Measurements from ENCODE around the gene LTN1.
"Not testable (repeated sequence)": the region's sequence is repeated elsewhere in the genome, so short reads cannot be mapped to it uniquely, and the experiment has no call there.

The LTN1 gene

GRCh38 chr21:28992526-28993292 is at the start of gene LTN1:
LTN1 (minus strand) TSS chr21:28992877; CDS start chr21:28992805, 72 bp downstream.
- DNase-seq (ENCODE audit: low spot score) (peak; percentile 100), FAIRE-seq (peak; percentile 96)

DNA sequence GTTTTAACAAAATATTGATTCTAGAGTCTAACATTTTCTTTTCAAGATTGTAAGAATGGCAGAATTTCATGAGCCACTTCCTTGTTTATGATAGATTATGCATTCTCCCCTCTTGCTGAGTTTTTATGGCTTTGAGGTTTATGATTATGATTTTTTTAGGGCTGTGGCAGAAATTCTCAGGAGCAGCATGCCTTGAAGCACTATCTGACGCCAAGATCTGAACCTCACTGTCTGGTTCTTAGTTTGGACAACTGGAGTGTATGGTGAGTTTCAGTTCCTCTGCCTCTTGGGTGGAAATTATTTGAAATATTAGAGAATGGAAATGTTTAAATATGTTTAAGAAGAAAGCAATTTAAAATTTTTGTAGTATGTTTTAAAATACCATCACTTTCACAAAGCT is 42.0 kb upstream of the LTN1 start:
- no peak for FAIRE-seq
- no peak for DNase-seq (ENCODE audit: low spot score)

- no peak for FAIRE-seq
- DNase-seq (ENCODE audit: low spot score): no peak
These were observed 41.2 kb upstream of the LTN1 start for GRCh38 chr21:29033871-29034270.

GRCh38 chr21:29033301-29033700 is 40.6 kb upstream of the LTN1 start:
- no peak for DNase-seq (ENCODE audit: low spot score)
- FAIRE-seq: no peak

GRCh38 chr21:29030909-29031308 is 38.2 kb upstream of the LTN1 start:
- no peak for DNase-seq (ENCODE audit: low spot score)
- peak; percentile 32 for FAIRE-seq

GRCh38 chr21:29029524-29029923 is 36.8 kb upstream of the LTN1 start:
- FAIRE-seq: no peak
- no peak for DNase-seq (ENCODE audit: low spot score)

DNA sequence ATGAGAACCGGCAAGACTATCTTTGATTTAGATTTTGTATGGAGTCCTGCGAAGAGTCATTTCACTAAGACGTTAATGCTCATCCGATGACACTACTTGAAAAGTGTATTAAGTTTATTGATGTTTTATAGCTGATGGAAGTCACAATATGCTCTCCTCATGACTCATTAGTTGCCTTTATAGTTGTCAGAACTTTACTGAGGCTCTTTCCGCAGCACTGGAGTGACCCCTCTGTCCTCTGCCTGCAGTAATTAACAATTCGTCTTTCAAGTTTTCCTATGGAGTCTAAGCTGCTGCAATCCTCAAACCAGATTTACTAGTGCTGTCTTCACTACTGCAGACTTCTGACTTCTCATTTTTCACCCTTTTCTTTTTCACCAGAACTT is 32.6 kb upstream of the LTN1 start:
- FAIRE-seq: no peak

GRCh38 chr21:29024474-29025327 is 32.0 kb upstream of the LTN1 start, which contains the start of gene USP16:
USP16 (plus strand) TSS chr21:29024668; CDS start chr21:29027914, 3,246 bp downstream.
- DNase-seq (ENCODE audit: low spot score): peak; percentile 100
- peak; percentile 95 for FAIRE-seq

More for the DNA sequence above, 32.6 kb upstream of the LTN1 start:
- no peak for DNase-seq (ENCODE audit: low spot score)

GRCh38 chr21:29022166-29022565 is 29.5 kb upstream of the LTN1 start:
- DNase-seq (ENCODE audit: low spot score) (no peak), FAIRE-seq (no peak)

DNA sequence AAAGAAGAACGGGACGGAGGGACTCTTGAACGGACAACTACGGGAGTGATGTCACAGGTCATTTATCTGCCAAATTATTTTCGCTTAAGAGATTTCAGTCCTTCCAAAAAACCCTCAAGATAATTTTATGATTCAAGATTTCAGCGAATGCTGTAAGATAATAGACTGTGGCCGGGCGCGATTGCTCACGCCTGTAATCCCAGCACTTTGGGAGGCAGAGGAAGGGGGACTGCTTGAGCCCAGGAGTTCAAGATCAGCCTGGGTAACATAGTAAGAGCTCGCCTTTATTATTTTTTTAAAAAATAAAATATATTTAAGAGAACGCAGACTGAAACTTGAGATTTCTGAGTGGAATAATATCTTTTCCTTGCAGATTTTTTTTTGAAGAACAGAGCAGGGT is 25.9 kb upstream of the LTN1 start:
- FAIRE-seq: no peak
- DNase-seq (ENCODE audit: low spot score): no peak

GRCh38 chr21:29017639-29018237 is 25.1 kb upstream of the LTN1 start:
- FAIRE-seq: no peak

DNA sequence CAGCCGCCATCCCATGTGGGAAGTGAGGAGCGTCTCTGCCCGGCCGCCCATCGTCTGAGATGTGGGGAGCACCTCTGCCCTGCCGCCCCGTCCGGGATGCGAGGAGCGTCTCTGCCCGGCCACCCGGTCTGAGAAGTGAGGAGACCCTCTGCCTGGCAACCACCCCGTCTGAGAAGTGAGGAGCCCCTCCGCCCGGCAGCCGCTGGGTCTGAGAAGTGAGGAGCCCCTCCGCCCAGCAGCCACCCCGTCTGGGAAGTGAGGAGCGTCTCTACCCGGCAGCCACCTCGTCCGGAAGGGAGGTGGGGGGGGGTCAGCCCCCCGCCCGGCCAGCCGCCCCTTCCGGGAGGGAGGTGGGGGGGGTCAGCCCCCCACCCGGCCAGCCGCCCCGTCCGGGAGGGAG is 18.6 kb upstream of the LTN1 start:
- not testable (repeated sequence) for FAIRE-seq; DNase-seq (ENCODE audit: low spot score)

More at GRCh38 chr21:29017639-29018237, 25.1 kb upstream of the LTN1 start:
- no peak for DNase-seq (ENCODE audit: low spot score)

- no peak for FAIRE-seq
- no peak for DNase-seq (ENCODE audit: low spot score)
These were observed 15.7 kb upstream of the LTN1 start for GRCh38 chr21:29008367-29008766.

- FAIRE-seq (no peak), DNase-seq (ENCODE audit: low spot score) (no peak)
These were observed 15.1 kb upstream of the LTN1 start for GRCh38 chr21:29007810-29008209.

DNA sequence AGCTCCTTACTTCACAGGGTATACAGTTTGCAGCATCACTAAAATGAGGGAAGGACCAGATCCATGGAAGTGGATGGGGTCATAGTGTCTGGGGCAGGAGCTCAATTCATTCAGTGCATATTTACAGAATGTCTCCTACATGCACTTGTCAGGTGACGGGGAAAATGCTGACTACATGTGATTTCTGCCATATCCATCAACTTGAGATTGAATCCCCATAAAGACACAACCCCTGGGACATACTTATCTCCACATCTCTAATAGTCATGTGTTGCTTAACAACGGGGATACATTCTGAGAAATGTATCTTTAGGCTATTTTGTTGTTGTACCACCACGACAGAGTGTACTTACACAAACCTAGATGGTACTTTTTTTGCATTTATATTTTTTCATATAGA is 14.5 kb upstream of the LTN1 start:
- FAIRE-seq (peak; percentile 78), DNase-seq (ENCODE audit: low spot score) (no peak)

GRCh38 chr21:29005696-29006095 is 13.0 kb upstream of the LTN1 start:
- no peak for DNase-seq (ENCODE audit: low spot score)
- FAIRE-seq: no peak

DNA sequence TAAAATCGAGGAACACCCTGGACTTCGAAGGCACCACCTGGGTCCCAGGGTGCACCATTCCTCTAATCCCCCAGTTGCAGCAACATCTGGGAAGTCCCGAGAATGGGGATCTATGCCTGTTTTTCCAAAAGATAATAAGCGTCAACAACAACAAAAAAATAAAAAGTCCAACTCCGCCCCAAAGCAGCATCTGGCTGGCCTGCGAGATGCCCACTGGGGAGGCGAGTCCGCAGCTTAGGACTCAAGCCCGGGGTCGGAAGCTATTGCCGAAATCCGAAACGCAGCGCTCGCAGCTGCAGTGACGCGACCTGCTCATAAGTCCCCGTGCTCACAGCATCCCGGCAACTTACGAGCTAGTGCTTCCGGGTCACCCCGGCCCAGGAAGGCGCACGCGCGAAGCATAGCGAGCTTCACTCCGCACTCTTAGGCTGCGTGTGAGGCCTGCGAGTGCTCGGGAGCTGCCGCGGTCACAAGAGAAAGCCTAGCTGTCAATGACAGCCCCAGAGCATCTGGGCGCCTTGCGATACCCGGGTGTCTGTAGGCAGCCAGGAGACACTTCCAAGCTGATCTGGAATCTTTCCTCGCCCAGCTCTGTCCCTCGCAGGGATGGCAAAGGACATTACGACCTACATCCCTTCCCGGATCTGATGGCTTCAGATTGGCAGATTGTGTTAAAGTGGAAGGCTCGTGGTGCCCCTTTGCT is 9.9 kb upstream of the LTN1 start:
- peak; percentile 99 for FAIRE-seq

GRCh38 chr21:28993293-28993629 is 584 bp upstream of the LTN1 start:
- DNase-seq (ENCODE audit: low spot score): no peak
- no peak for FAIRE-seq

More for the DNA sequence above, 9.9 kb upstream of the LTN1 start:
- peak; percentile 99 for DNase-seq (ENCODE audit: low spot score)

- no peak for FAIRE-seq
- DNase-seq (ENCODE audit: low spot score): no peak
These were observed 684 bp downstream of the LTN1 start for GRCh38 chr21:28991861-28992525.

DNA sequence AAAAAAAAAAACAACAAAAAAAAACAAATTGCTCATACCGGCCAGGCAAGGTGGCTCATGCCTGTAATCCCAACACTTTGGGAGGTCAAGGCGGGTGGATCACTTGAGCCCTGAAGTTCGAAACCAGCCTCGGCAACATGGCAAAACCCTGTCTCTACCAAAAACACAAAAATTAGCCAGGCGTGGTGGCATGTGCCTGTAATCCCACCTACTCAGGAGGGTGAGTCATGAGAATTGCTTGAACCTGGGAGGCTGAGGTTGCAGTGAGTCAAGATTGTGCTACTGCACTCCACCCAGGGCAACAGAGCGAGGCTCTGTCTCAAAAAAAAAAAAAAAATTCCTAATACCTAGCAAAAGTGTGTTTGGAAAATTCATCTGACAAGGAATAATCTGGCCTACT is 4.5 kb downstream of the LTN1 start:
- not testable (repeated sequence) for FAIRE-seq; DNase-seq (ENCODE audit: low spot score)

DNA sequence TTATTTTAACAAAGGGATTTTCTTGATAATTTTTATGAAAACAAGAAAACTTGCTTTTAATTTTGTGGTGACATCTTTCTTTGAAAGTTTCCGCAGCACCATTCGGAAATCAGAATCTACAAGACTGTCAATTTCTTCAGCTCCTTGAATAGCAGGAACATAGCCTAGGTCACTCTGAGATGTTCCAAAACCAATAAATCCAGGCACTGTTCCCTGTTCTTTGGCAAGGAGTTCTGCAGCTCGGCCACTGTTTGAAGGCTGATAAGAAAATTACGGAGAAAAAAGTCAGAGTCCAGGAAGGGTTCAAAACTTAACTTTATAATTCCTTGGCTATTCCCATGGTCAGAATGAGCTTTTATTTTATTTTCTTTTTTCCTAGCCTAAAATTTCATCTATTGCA is 6.0 kb downstream of the LTN1 start:
- FAIRE-seq: no peak
- DNase-seq (ENCODE audit: low spot score): no peak

All from urothelium cell line (cell line).